GM18861 (cell line): ENCODE data around the gene PBX4.

Experiments used
- ATAC-seq: cut with Tn5 transposase; IDR thresholded peaks from one replicate; pipeline ENCODE4 v1.9.1; 2021; ENCODE audit not compliant: unreplicated experiment

PBX4 gene

GRCh38 chr19:19527674-19528625, 90.5 kb downstream of the PBX4 start:
- no peak for ATAC-seq

DNA sequence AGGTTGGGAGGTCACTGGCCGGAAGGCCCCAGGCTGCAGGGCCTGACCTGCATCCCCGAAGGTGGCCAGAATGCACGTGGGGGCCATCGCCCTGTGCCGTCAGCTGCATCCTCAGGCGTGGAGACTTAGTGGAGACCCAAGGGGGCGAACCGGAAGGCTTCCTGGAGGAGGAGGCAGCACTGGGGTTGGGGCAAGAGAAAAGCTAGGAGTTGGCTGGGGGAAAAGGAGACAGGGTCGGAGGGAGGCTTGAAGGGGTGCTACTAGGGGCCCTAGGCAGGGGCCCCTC, 91.2 kb downstream of the PBX4 start:
- no peak for ATAC-seq

DNA sequence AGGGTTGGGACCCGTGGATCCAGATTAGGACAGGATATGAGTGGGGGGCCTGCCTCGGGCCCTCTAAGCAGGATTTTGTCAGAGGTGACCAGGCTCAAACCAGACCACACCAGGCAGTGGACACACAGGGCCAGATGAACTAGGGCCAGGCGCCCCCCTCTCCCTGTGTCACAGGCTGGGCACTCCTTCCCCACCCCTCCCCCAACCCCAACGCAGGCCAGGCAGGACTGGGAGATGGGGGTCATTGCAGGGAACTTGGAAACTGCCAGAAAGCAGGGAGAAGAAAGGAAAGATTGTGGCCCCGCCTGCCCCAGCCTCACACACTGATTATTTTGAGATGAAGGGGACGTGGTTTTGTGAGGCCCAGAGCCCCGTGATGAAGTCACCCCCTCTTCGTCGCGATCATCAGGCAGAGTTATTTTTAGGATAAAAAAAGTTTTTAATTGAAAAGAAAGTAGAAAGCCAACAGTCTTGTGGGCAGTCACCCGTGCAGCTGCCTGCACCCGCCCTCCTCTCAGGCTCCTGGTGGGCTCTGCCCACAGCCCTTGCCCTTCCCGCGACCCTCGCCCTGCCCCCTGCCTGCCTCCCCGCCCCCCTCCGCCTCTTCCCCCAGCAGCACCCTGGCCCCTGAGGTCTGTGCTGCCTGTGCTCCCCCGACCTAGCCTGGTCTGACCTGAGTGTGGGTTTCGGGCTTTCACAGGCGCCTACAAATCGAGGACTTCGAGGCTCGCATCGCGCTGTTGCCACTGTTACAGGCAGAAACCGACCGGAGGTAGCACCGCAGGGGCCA, 91.7 kb downstream of the PBX4 start:
- ATAC-seq: no peak

GRCh38 chr19:19525611-19526380, 92.7 kb downstream of the PBX4 start:
- no peak for ATAC-seq

GRCh38 chr19:19524053-19524452, 94.4 kb downstream of the PBX4 start:
- ATAC-seq: peak; percentile 53

DNA sequence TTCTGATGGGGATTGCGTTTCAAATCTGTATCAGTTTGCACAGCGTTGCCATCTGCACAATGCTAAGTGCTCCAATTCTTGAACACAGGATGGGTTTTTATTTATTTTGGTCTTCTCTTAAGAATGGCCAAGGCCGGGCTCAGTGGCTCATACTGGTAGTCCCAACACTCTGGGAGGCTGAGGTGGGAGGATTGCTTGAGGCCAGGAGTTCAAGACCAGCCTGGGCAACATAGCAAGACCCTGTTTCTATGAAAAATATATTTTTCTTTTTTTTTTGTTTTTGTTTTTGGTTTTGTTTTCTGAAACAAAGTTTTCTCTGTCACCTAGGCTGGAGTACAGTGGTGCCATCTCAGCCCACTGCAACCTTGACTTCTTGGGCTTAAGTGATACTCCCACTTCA, 95.3 kb downstream of the PBX4 start:
- ATAC-seq: no peak

- ATAC-seq: no peak
These were observed 97.5 kb downstream of the PBX4 start for GRCh38 chr19:19520989-19521388.

GRCh38 chr19:19517235-19517619, 101.3 kb downstream of the PBX4 start:
- no peak for ATAC-seq

DNA sequence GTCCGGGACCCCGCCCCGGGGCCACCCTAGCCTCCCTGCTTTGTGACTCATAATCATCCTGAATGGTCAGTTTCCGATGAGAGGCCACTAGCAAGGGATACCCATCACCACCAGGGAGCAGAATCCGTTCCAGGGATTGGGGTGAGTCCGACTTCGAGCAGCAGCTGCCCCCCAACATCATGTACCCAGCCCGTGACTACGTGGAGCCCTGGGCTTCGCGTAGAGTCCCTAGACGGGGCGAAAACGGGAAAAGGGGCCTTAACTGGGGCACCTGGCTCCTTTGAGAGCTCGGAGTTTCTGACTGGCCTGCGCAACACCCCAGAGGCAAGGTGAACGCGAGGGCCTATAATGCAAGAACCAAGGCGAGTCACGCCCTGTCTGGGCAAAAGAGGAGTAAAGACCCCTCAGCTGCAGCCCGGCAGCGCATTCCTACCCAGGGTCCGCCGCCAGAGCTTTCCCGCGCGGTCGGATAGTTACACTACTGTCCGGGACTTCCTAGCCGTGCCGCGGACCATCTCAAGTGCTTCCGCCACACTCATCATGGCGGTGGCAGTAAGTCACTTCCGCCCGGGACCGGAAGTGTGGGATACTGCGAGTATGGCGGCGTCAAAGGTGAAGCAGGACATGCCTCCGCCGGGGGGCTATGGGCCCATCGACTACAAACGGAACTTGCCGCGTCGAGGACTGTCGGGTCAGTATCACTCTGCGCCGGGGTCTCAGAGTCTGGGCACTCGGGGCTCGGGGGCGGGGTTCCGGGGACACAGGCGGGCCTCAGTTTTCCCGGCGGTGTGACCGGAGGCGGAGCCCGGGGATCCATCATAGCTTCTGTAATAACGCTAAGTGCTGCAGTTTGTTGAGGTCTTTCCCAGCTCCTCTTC, 102.6 kb downstream of the PBX4 start, which contains the start of gene NDUFA13:
Gene NDUFA13, plus strand, starts transcription at position 584 of the 878 bp plus-strand sequence. Its CDS starts 14 bp downstream, at position 598.
- ATAC-seq: peak; percentile 82

- no peak for ATAC-seq
These were observed 103.4 kb downstream of the PBX4 start, which contains the start of gene TSSK6 for GRCh38 chr19:19514881-19515641. Gene TSSK6 (minus strand): TSS chr19:19515548. CDS start chr19:19515427, 121 bp downstream.

GRCh38 chr19:19514215-19514657, 104.3 kb downstream of the PBX4 start:
- ATAC-seq: no peak

DNA sequence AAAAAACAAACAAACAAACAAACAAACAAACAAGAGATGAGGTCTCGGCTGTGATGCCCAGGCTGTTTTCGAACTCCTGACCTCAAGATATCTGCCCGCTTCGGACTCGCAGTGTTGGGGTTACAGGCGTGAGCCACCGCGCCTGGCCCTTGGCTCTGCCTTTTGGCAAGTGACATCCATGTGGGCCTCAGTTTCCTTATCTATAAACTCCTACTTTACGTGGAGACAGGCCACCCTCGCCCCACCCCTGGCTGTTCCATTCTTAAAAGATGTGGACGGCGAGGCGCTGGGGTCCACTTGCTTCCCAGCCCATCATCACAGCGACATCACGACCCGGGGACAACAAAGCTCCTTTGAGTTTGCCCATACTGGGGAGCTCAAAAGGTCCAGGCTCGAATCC, 104.8 kb downstream of the PBX4 start:
- no peak for ATAC-seq
